COR-L47 (cell line): Measurements from ENCODE around the gene C12orf54.
"Not testable (repeated sequence)": the region's sequence is repeated elsewhere in the genome, so short reads cannot be mapped to it uniquely, and the experiment has no call there.

Source experiments
- DNase-seq: peaks from one replicate; lab custom pipeline; 2025; lab: John Stamatoyannopoulos, UW

Gene C12orf54

DNA sequence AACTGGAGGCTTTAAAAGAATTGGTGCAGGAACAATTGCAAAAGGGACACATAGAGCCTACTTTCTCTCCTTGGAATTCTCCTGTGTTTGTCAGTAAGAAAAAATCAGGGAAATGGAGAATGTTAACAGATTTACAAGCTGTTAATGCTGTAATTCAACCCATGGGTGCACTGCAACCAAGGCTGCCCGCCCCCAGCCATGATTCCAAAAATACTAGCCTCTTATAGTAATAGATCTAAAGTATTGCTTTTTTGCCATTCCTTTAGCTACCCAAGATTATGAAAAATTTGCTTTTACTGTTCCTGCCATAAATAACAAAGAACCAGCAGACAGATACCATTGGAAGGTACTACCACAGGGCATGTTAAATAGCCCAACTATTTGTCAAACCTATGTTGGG lies 27.8 kb downstream of the C12orf54 start:
- DNase-seq: no peak

GRCh38 chr12:48512855-48513254 lies 30.6 kb downstream of the C12orf54 start:
- no peak for DNase-seq

DNA sequence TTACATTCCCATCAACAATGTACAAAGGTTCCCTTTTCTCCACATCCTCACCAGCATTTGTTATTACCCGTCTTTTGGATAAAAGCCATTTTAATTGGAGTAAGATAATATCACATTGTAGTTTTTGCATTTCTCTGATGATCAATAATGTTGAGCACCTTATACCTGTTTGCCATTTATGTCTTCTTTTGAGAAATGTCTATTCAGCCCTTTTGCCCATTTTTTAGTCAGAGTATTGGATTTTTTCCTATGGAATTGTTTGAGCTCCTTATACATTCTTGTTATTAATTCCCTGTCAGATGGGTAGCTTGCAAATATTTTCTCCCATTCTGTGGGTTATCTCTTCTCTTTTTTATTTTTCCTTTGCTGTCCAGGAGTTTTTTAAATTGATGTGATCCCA lies 32.4 kb downstream of the C12orf54 start:
- DNase-seq: no peak

GRCh38 chr12:48520381-48520780 lies 38.1 kb downstream of the C12orf54 start:
- not testable (repeated sequence) for DNase-seq

DNA sequence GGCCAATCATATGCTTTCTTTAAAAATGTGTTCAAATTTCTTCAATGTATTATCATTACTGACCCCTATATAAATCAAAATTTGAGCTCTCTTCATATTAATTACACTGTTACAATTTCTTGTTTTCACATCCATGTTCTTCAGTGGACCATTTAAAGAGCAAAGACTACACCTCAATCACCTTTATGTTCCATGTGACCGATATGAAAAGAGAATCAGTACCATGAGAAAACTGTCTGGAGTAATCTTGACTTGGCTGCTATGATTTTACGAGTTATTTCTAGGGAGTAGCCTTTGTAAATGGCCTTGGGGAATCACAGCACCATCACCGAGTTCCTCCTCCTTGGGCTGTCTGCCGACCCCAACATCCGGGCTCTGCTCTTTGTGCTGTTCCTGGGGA lies 43.0 kb downstream of the C12orf54 start, which contains the start of gene OR8S1:
OR8S1 (plus strand) TSS at position 301 of the 400 bp plus-strand sequence; CDS start at position 301, 0 bp downstream.
- no peak for DNase-seq

GRCh38 chr12:48527891-48528670 lies 45.8 kb downstream of the C12orf54 start:
- DNase-seq: no peak

- no peak for DNase-seq
These were observed 50.3 kb downstream of the C12orf54 start for GRCh38 chr12:48532601-48533000.

- no peak for DNase-seq
These were observed 54.3 kb downstream of the C12orf54 start for GRCh38 chr12:48536602-48537001.

DNA sequence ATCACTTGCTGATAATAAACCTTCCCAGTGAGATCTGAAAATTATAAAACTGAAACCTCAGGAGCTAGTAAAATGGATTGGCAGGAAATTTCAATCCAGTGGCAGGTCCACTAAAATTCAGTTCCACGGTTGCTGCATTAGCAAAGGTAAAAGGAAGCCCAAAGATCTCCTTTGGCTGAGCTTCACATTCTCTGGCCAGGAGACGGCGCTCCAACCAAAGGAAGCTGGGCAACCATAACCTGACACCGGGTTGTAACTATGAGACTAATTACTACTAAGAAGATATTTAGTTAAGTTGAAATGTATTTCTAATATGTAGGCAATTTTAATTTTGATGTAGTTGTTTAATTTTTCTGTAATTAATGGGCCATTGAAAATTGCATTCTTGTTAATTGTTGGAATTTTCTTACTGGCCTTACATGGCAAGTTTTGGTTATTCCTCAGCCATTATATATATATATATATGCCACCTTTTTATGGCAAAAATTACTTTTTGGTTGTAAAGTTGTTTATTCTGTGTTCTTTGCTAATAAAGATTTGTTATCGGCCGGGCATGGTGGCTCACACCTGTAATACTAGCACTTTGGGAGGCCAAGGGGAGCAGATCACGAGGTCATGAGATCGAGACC lies 60.1 kb downstream of the C12orf54 start:
- peak; percentile 1 for DNase-seq

DNA sequence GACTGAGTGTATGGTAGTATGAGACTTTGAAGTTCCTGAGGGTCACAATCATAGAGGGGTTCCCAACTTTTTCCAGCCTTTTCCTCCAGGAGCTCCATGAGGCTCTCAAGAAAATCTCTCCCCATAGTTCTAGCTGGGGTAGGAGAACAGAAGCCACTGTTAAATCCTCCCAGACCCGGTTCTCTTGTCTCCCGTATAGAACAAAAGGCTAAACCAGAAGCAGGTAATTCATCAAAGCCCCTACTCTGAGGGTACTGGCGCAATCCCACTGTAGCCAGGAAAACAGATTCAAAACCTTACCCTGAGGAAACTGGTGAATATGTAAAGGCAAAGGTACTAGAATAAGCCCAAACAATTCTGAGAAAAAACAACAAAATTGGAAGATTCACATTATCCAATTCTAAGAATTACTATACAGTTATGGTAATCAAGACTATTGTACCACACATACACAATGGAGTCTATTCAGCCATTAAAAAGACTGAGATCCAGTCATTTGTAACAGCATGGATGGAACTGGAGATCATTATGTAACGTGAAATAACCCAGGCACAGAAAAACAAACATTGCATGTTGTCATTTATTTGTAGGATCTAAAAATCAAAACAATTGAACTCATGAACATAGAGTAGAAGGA lies 63.7 kb downstream of the C12orf54 start:
- no peak for DNase-seq
